Type B pancreatic cell (in vitro differentiated cells): ENCODE data around the gene USP28. TPM values are rescaled to one million over a fixed set of nuclear protein-coding genes. Genes with fewer than 3 reads are reported as not detected.

Experiments used
- DNase-seq: peaks from one replicate; pipeline ENCODE4 v3.0.0; 2021; ENCODE audit warnings: mixed read lengths; ENCODE audit not compliant: unreplicated experiment; ENCODE audit errors: extremely low spot score
- H3K27ac Mint-ChIP-seq: 2 replicates; pipeline ENCODE4 v1.8.0; 2021; ENCODE audit warnings: mild to moderate bottlenecking, mixed read lengths
- H3K27me3 Mint-ChIP-seq: 2 replicates; pipeline ENCODE4 v1.8.0; 2021; ENCODE audit warnings: mixed read lengths
- H3K36me3 Mint-ChIP-seq: 2 replicates; pipeline ENCODE4 v1.8.0; 2021; ENCODE audit warnings: mixed read lengths
- H3K4me1 Mint-ChIP-seq: one replicate; pipeline ENCODE4 v1.8.0; 2021; ENCODE audit warnings: mixed read lengths; ENCODE audit not compliant: unreplicated experiment
- H3K4me3 Mint-ChIP-seq: 2 replicates; pipeline ENCODE4 v1.8.0; 2021; ENCODE audit warnings: mild to moderate bottlenecking, mixed read lengths
- H3K9me3 Mint-ChIP-seq: 2 replicates; pipeline ENCODE4 v1.8.0; 2021; ENCODE audit warnings: mixed read lengths
- total RNA-seq: library from RNA; stranded (reverse); gene quantifications from 2 replicates; pipeline ENCODE4 v1.2.1, GENCODE V29; 2021; ENCODE audit warnings: low replicate concordance
- TF ChIP-seq, protein P1 (sequence below): fragments of 200-600 bp; sonication (generic); conservative IDR thresholded peaks from 2 replicates; pipeline ENCODE4 v1.5.0; 2021; ENCODE audit warnings: antibody characterized with exemption, mild to moderate bottlenecking

Gene USP28
- total RNA-seq, 1 donor from 2014 or later: 46.9 TPM

DNA sequence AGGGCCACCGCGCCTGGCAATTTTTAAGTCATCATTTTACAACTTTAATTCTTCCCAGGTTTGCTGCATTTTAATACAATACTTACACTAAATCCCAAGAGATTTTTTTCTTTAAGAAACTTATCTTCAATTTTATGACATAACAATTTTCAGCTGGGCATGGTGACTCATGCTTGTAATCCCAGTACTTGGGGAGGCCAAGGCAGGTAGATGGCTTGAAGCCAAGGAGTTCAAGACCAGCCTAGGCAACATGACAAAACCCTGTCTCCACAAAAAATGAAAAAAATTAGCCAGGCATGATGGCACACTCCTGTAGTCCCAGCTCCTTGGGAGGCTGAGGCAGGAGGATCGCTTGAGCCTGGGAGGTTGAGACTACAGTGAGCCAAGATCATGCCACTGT lies 56.9 kb downstream of the USP28 start:
- Mint-ChIP-seq H3K36me3 (peaks cover 43% of the 10 kb centered on the region), H3K27me3 (no peaks in the 10 kb centered on the region), H3K4me1 (no peaks in the 10 kb centered on the region), H3K4me3 (no peak overlapping the region), H3K9me3 (no peaks in the 10 kb centered on the region), H3K27ac (no peak overlapping the region)
- TF ChIP-seq, protein P1, sequence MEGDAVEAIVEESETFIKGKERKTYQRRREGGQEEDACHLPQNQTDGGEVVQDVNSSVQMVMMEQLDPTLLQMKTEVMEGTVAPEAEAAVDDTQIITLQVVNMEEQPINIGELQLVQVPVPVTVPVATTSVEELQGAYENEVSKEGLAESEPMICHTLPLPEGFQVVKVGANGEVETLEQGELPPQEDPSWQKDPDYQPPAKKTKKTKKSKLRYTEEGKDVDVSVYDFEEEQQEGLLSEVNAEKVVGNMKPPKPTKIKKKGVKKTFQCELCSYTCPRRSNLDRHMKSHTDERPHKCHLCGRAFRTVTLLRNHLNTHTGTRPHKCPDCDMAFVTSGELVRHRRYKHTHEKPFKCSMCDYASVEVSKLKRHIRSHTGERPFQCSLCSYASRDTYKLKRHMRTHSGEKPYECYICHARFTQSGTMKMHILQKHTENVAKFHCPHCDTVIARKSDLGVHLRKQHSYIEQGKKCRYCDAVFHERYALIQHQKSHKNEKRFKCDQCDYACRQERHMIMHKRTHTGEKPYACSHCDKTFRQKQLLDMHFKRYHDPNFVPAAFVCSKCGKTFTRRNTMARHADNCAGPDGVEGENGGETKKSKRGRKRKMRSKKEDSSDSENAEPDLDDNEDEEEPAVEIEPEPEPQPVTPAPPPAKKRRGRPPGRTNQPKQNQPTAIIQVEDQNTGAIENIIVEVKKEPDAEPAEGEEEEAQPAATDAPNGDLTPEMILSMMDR: no peak
- no peak for DNase-seq

DNA sequence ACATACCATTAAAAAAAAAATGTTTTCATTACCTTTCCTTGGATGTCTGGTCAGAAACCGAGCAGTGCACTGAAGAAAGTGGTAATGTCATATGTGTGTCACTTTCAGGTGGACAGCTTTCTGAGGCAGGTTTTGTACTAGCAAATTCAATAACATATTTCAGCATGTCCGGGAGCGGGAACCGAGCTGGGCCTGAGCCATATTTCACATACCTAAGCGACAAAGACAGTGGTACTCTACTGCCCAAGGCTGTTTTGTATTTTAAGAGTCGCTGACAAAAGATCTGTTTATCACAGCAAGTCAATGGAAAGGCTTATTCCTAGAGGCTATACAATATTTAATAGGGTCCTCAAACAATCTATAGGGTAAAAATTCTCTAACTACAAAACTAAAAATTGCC lies 57.7 kb downstream of the USP28 start:
- no peak overlapping the region for H3K4me3 Mint-ChIP-seq
- H3K27me3 Mint-ChIP-seq: no peaks in the 10 kb centered on the region
- no peaks in the 10 kb centered on the region for H3K4me1 Mint-ChIP-seq
- DNase-seq: no peak
- H3K9me3 Mint-ChIP-seq: no peaks in the 10 kb centered on the region
- TF ChIP-seq, protein P1: no peak
- no peak overlapping the region for H3K27ac Mint-ChIP-seq
- H3K36me3 Mint-ChIP-seq: peaks cover 37% of the 10 kb centered on the region

DNA sequence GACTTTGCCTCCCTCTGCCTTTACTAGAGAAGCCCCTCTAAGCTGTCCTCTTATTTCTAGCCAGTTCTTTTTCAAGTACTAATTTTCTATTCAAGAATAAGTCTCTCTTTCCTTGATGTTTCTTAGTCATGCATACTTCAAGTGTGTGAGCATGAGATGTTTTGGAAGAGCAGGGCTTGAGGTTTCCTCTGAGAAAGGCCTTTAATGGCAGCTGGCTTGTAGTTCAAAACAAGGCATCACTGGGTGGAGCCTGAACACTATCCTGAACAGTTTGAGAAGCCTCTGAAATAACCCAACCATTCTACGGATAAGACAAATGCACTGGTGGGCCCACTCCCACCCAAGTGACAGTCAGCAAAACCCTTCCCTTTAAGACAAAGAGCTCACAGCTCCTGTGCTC lies 58.2 kb downstream of the USP28 start:
- no peak for DNase-seq
- H3K27me3 Mint-ChIP-seq: no peaks in the 10 kb centered on the region
- H3K4me1 Mint-ChIP-seq: no peaks in the 10 kb centered on the region
- no peak overlapping the region for H3K27ac Mint-ChIP-seq
- H3K36me3 Mint-ChIP-seq: peaks cover 35% of the 10 kb centered on the region
- H3K4me3 Mint-ChIP-seq: no peak overlapping the region
- H3K9me3 Mint-ChIP-seq: no peaks in the 10 kb centered on the region
- TF ChIP-seq, protein P1: no peak

DNA sequence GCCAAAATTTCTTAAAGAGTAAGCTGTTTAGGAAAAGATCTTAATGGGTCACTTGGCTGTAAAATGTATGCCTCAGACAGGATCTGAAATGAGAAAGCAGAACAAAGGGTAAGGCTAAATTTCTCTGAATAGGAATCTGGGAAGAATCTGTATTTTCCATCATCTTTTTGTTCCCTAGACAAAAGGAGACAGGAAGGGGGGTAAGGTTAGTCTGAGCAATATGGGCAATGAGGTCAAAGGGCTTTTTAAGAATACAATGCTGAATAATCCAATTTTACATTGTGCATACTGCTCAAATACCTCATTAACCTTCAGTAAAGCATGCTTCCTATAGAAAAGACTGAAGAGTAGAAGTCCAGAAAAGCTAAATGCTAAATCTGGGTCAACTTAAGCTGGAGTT lies 61.2 kb downstream of the USP28 start:
- DNase-seq: no peak
- no peak overlapping the region for H3K4me3 Mint-ChIP-seq
- no peaks in the 10 kb centered on the region for H3K4me1 Mint-ChIP-seq
- no peak overlapping the region for H3K27ac Mint-ChIP-seq
- H3K27me3 Mint-ChIP-seq: no peaks in the 10 kb centered on the region
- TF ChIP-seq, protein P1: no peak
- H3K36me3 Mint-ChIP-seq: peaks cover 33% of the 10 kb centered on the region
- no peaks in the 10 kb centered on the region for H3K9me3 Mint-ChIP-seq

DNA sequence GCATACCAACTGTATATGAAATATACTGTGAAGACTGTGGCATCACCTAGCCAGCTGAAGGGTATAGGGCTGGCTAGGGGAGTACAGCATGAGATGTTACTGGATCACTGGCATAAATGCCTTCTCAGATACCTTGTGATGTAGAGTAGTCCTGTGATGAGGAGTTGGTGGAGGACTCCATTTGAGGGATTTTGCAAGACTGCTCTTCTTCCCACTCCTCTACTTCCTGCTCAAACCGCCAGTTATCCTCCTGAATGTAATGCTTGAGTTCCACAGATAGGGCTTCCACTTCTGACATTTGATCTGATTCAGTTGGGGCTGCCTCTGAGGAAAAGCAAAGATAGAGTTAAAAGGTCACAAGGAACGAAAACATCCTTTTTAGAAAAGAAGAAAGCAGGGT lies 66.4 kb downstream of the USP28 start:
- Mint-ChIP-seq H3K36me3 (peaks cover 41% of the 10 kb centered on the region), H3K4me3 (no peak overlapping the region), H3K27ac (no peak overlapping the region), H3K9me3 (no peaks in the 10 kb centered on the region), H3K4me1 (no peaks in the 10 kb centered on the region), H3K27me3 (no peaks in the 10 kb centered on the region)
- DNase-seq: no peak
- TF ChIP-seq, protein P1: no peak

DNA sequence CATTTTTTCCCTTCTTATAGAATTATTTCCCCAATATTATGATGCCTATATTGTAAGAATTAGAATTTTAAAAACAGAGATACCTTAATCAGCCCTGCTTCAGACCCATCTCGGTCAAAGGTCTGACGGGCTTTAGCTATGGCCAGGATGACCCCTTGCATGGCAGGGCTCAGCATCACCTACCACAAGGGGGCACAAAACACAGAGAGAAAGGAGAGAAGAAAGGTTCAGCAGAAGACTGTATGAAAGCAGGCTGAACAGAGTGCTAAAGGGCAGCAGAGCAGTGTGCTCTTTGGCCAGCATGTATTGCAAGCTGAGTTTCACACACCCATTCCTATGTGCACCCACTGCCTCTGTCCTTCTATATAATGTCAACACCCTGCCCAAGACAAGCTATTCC lies 69.0 kb downstream of the USP28 start:
- no peak for DNase-seq

More for the DNA sequence above, 69.0 kb downstream of the USP28 start:
- H3K36me3 Mint-ChIP-seq: peaks cover 46% of the 10 kb centered on the region
- no peaks in the 10 kb centered on the region for H3K27me3 Mint-ChIP-seq
- no peaks in the 10 kb centered on the region for H3K4me1 Mint-ChIP-seq
- no peaks in the 10 kb centered on the region for H3K9me3 Mint-ChIP-seq
- TF ChIP-seq, protein P1: peak; percentile 70
- H3K4me3 Mint-ChIP-seq: no peak overlapping the region
- no peak overlapping the region for H3K27ac Mint-ChIP-seq
